ENCODE measurements around the gene ZNF672.
A peak's percentile ranks its signal among the peaks of the same experiment; 100 is the strongest.

Gene ZNF672

GRCh38 chr1:248821101-248821500 is 16.9 kb upstream of the ZNF672 start:
- no peak for TF ChIP-seq CTCF (IDR thresholded peaks at IDR 0.05; ENCODE audit: low read depth, low read length)
- DNase-seq (ENCODE audit: low read depth in 2 of 2) = peak; percentile 52 to 92
- no peak overlapping the region for H3K4me3 ChIP-seq (replicated peaks in 1 of 2; ENCODE audit: low read depth in 2 of 2, low read length in 2 of 2)

- H3K4me3 ChIP-seq (replicated peaks in 1 of 2; ENCODE audit: low read depth in 2 of 2, low read length in 2 of 2) = no peak overlapping the region
- DNase-seq (ENCODE audit: low read depth in 2 of 2) = no peak
- TF ChIP-seq CTCF (IDR thresholded peaks at IDR 0.05; ENCODE audit: low read depth, low read length) = no peak
Observed at GRCh38 chr1:248821641-248822040, 16.4 kb upstream of the ZNF672 start.

- no peak for DNase-seq (ENCODE audit: low read depth in 2 of 2)
- peak overlapping the region in 1 of 2 donors; percentile 18 for H3K4me3 ChIP-seq (replicated peaks in 1 of 2; ENCODE audit: low read depth in 2 of 2, low read length in 2 of 2)
- no peak for TF ChIP-seq CTCF (IDR thresholded peaks at IDR 0.05; ENCODE audit: low read depth, low read length)
Observed at GRCh38 chr1:248822148-248823032, 15.6 kb upstream of the ZNF672 start.

- DNase-seq (ENCODE audit: low read depth in 2 of 2) = peak; percentile 47 to 62
- H3K4me3 ChIP-seq (replicated peaks in 1 of 2; ENCODE audit: low read depth in 2 of 2, low read length in 2 of 2) = peak overlapping the region in 1 of 2 donors; percentile 93
- no peak for TF ChIP-seq CTCF (IDR thresholded peaks at IDR 0.05; ENCODE audit: low read depth, low read length)
Observed at GRCh38 chr1:248823517-248824001, 14.5 kb upstream of the ZNF672 start.

GRCh38 chr1:248824301-248824700 is 13.7 kb upstream of the ZNF672 start:
- peak overlapping the region in 1 of 2 donors; percentile 93 for H3K4me3 ChIP-seq (replicated peaks in 1 of 2; ENCODE audit: low read depth in 2 of 2, low read length in 2 of 2)
- TF ChIP-seq CTCF (IDR thresholded peaks at IDR 0.05; ENCODE audit: low read depth, low read length) = no peak
- no peak for DNase-seq (ENCODE audit: low read depth in 2 of 2)

- peak overlapping the region; percentile 84 to 93 for H3K4me3 ChIP-seq (replicated peaks in 1 of 2; ENCODE audit: low read depth in 2 of 2, low read length in 2 of 2)
- no peak for TF ChIP-seq CTCF (IDR thresholded peaks at IDR 0.05; ENCODE audit: low read depth, low read length)
- DNase-seq (ENCODE audit: low read depth in 2 of 2) = no peak
Observed at GRCh38 chr1:248824701-248825100, 13.3 kb upstream of the ZNF672 start.

All from cardiac fibroblast (primary cell).